PC-9 (cell line): ENCODE results near the gene SMIM10.
"Not testable (repeated sequence)": the region's sequence is repeated elsewhere in the genome, so short reads cannot be mapped to it uniquely, and the experiment has no call there.

Experiments used
- EZH2 ChIP-seq: fragments of 200-600 bp; sonication (generic); IDR thresholded peaks from 2 replicates; pipeline ENCODE4 v1.8.0; 2017; ENCODE audit warnings: antibody characterized with exemption, low read depth
- TF ChIP-seq, protein P1 (sequence below): fragments of 200-600 bp; sonication (generic); conservative IDR thresholded peaks from 2 replicates; pipeline ENCODE4 v1.6.1; 2017; ENCODE audit warnings: mixed run types, antibody characterized with exemption, mild to moderate bottlenecking, moderate library complexity

DNA sequence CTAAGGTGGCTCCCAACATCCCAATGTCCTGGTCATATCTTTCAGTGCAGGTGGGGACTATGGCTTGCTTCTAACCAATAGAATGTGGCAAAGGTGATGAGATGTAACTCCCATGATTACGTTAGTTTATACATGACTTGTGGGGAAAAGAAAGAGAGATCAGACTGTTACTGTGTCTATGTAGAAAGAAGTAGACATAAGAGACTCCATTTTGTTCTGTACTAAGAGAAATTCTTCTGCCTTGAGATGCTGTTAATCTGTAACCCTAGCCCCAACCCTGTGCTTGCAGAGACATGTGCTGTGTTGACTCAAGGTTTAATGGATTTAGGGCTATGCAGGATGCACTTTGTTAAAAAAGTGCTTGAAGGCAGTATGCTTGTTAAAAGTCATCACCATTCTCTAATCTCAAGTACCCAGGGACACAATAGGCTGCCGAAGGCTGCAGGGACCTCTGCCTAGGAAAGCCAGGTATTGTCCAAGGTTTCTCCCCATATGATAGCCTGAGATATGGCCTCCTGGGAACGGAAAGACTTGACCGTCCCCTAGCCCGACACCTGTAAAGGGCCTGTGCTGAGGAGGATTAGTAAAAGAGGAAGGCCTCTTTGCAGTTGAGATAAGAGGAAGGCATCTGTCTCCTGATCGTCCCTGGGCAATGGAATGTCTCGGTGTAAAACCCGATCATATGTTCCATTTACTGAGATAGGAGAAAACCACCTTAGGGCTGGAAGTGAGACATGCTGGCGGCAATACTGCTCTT, 39.6 kb downstream of the SMIM10 start:
- TF ChIP-seq, protein P1, sequence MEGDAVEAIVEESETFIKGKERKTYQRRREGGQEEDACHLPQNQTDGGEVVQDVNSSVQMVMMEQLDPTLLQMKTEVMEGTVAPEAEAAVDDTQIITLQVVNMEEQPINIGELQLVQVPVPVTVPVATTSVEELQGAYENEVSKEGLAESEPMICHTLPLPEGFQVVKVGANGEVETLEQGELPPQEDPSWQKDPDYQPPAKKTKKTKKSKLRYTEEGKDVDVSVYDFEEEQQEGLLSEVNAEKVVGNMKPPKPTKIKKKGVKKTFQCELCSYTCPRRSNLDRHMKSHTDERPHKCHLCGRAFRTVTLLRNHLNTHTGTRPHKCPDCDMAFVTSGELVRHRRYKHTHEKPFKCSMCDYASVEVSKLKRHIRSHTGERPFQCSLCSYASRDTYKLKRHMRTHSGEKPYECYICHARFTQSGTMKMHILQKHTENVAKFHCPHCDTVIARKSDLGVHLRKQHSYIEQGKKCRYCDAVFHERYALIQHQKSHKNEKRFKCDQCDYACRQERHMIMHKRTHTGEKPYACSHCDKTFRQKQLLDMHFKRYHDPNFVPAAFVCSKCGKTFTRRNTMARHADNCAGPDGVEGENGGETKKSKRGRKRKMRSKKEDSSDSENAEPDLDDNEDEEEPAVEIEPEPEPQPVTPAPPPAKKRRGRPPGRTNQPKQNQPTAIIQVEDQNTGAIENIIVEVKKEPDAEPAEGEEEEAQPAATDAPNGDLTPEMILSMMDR, result not testable (repeated sequence)
- not testable (repeated sequence) for TF ChIP-seq EZH2
